GM21423 (cell line): ENCODE measurements around the gene TAS1R3.

Source experiments
- ATAC-seq: cut with Tn5 transposase; IDR thresholded peaks from one replicate; pipeline ENCODE4 v1.9.1; 2021; ENCODE audit warnings: mild to moderate bottlenecking, moderate library complexity; ENCODE audit not compliant: unreplicated experiment

TAS1R3 gene

DNA sequence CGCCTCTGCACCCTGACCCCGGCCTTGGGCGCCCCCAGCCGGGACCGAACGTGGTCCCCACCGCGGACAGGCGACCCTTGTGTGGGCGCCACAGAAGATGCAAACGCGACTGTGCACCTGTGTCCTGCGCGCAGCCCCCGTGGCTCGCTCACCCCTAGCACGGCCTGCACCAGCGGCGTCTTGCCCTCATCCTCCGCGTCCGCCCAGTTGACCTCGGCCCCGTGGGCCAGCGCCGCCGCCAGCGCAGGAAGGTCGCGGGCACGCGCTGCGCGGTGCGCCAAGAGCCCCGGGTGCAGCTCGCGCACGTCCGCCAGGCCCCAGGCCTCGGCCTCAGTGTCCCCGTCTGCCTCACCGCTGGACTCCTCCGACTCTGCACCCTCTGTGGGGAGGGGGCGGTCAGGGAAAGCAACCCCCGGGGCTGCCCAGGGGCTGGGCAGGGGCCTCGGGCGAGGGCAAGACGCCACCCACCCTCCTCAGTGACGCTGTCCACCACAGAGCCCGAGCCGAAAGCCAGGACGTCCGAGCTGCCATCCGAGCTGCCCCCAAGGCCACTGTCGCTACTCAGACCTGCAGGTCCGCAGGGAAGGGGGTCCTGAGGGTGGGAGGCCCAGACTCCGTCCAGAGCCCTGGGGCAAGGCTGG is 36.7 kb upstream of the TAS1R3 start:
- ATAC-seq = no peak

DNA sequence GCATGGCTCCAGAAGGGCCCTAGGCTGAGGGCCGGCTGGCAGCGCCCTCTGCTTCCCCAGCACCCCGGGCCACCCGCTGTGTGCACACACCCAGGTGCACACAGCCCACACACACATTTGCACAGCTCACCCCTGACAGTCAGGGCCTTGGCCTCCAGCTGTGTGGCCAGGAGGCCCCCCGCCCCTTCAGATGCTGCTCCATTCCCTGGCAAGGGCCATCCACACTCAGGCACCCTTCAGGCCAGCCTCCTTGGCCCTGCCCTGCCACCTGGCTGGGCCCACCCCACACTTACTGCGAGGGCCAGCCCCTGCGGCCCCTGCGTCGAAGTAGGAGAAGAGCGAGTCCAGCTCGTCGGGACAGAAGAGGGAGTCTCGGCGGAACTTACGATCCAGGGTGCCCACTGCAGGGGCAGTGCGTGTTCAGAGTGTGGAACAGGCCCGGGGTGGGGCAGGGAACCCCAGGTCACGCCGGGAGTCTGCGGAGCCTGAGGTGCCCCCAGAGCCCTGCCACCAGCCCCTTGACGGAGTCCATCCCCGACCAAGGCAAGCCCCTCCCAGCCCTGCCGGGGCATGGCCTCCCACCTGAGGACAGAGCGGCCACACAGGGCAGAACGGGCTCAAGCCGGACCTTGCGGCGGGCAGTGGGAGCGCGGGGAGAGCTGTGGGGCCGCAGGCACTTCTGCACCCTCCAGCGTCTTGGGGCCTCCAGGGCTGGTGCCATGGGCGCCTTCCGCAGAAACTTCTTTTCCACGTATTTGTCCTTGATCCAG is 35.7 kb upstream of the TAS1R3 start:
- no peak for ATAC-seq

DNA sequence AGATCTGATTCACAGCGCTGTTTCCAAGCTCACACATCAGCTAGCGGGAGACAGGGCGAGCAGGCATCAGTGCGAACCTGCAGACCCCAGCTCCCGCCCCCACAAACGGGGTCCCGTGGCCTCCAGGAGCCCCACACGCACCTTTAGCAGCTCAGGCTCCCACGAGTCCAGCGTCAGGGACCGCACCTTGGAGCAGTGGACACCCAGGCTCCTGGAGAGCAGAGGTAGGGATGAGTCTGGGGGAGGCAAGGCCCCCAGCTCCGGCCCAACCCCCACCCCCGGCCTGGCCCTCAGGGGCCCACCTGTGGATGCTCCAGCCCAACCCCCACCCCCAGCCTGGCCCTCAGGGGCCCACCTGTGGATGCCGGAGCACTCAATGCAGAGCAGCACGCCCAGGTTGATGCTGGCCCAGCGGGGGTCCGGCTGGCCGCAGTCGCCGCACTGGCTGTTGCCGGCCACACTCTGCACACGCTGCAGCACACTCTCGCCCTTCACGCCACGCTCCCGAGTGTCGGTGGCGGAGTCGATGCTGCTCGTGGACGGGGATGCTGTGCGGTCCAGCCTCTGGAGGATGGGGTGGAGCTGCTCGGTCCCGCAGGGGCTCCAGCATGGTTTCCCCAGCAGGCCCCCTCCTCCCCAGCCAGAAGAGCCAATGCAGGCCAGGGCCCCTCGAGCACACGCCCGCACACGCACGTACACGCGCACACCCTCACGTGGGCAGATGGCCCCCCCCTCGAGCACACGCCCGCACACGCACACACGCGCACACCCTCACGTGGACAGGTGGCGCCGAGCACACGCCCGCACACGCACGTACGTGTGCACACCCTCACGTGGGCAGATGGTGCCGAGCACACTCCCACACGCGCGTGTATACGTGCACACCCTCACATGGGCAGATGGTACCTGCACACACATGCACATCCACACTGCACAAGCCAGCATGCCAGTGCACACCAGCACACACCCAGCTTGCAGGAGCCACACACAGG is 34.7 kb upstream of the TAS1R3 start:
- no peak for ATAC-seq

DNA sequence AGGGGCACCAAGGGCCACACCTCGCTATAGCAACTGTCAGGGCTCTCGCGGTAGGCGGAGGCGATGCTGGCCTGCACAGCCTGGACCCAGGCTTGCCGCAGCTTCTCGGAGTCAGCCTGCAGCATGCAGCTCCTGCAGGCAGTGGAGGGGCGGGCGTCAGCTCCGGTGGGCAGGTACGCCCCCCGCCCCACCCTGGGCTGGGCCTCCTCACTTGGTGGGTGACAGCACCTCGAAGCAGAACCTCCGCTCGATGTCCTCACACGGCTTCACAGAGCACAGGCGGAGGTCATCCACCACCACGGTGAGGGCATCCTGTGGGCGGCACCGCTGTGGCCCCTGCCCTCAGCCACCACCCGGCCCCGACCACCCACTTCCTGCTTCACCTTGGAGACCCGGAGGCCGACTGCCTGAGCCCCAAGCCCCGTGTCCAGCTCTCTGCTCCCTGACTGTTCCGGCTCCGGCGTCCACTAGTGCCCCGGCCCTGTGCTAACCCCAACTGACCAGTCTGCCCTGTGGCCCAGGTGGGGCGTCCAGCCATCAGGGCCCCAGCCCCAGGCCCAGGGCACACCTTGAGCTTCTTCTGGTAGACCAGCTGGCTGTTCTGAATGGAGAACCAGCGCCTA is 33.2 kb upstream of the TAS1R3 start:
- ATAC-seq = no peak

DNA sequence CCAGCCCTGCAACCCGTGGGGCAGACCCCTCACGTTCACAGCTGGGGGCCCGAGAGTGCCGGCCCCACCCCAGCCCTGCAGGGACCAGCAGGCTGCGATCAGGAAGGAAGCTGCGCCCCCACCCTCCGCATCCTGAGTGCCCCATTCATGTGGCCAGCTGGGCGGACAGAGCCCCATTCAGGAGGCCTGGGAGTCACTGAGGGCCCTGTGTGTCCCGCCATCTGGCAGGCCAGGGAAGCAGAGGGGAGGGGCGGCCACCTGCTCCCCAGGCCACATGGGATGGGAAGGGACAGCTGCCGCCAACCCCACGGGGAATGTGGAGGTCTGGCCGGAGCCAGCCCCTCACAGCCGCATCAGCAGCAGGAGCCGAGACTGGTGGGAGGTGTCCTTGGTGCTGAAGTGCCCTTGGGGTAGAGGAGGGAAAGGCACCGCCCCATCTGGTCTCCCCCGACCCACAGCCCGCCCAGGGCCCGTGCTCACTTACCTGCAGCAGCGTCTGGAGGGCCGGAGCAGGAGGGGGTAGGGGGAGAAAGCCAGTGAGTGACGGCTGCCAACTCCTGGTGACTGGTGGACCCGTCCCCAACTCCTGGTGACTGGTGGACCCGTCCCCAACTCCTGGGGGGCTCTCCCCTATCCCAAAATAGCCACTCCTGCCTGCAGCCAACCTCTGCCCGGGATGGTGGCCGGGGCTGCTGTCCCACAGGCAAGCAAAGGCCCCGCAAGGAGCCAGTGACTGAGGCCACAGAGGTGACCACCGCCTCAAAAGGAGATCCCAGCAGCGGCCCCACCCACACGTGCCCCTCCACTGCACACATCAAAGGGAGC is 32.0 kb upstream of the TAS1R3 start:
- no peak for ATAC-seq

DNA sequence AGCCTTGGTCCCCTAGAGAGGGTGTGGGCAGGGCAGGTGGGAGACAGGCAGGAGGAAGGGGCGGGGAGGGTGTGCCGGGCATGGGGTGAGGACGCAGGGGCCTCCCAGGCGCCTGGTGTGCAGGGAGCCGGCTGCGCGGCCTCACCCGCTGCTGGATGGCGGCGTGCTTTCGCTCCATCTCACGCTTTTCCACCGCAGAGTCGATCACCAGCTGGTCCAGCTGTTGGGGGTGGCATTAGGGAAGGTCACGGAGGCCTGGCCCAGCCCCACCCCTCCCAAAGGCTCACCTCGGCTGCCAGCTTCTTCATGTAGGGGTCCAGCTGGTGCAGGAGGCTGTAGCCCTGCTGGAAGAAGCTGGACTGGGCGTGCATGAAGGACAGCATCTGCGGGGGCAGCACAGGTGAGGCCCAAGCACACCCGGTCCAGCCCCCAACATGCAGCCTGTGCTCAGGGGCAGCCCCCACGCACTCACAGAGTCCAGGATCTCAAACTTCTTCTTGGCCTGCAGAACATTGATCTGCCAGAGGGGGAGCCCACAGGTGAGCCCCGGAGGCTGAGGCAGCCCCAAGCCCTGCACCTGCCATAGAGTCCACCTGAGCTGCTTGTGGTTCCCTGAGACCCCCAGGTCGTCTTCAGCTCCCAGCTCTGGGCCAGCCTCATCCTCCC is 31.3 kb upstream of the TAS1R3 start:
- ATAC-seq = no peak

DNA sequence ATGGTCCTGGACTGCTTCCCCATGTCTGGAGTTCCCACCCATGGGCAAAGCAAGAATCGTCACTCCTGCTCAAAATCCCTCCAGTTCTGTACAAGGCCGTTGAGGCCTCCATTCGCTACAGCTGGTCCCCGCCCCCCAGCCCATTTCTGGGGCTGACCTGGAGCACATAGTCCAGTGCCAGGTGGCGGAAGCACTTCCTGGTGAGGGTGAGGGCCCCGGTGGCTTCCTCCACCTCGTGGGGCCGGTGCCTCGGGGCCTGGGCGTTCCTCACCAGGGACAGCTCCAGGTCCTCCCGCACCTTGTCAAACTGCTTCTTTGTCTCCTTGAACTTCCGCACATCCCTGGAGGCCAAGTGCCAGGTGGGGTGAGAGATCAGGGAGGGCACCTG is 30.7 kb upstream of the TAS1R3 start:
- no peak for ATAC-seq

DNA sequence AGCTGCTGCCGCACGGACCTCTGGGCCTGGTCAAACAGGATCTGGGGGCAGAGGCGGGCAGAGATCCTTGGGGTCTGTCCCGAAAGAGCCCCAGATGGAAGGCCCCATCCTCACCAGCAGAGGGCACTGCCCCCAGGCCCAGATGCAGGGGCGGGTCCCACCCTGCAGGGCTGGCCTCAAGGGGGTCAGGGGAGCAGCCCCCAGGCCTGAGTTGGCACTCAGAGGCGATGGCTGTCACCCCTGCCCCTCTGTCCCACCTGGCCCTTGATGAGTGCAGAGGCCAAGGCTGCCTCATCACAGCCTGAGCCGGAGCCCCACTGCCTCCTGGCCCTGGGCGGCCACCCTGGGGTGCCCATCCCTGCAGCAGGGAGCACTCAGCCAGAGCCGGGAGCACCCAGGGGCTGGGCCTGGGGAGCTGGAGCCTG is 29.1 kb upstream of the TAS1R3 start:
- ATAC-seq = no peak

DNA sequence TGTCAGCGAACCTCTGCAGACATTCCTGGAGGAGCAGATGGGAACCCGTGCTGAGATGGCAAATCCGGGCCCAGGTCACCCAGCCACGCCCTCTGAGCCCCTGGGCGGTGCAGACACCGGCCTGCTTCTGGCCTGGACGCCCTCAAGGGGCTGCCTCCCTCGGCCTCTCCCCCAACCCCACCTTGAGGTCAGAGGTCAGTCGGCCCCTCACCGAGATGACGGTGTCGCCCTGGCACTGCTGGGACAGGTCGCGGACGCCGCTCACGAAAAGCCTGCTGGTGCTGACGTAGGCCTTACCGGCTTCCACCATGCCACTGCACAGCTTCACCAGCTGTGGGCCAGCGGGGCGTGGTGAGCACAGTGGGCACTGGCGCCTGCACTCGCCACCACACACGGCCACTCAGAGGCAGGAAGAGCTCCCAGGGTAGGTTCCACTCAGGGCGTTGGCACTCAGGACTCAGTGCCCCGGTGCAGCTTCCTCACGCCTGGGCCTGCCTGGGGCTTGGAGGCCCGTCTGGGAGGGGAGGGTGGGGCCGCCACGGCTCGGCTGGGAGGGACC is 28.1 kb upstream of the TAS1R3 start:
- ATAC-seq = no peak

DNA sequence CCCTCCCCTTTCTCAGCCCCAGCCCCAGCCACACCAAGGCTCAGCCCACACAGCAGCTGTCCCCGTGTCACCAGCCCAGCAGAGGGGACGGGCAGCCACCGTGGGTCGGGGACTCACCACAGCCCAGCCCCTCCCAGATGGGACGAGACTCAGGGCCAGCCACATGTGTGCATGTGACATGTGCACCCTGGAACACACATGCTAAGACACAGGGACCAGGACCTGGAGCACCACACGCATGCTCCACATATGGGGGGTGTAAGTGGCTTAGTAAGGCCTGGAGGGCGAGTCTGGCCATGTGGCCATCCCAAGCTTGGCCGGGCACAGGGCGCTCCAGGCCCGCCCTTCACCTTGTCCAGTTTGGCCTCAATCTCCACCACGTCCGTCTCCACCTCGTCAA is 27.3 kb upstream of the TAS1R3 start:
- no peak for ATAC-seq

DNA sequence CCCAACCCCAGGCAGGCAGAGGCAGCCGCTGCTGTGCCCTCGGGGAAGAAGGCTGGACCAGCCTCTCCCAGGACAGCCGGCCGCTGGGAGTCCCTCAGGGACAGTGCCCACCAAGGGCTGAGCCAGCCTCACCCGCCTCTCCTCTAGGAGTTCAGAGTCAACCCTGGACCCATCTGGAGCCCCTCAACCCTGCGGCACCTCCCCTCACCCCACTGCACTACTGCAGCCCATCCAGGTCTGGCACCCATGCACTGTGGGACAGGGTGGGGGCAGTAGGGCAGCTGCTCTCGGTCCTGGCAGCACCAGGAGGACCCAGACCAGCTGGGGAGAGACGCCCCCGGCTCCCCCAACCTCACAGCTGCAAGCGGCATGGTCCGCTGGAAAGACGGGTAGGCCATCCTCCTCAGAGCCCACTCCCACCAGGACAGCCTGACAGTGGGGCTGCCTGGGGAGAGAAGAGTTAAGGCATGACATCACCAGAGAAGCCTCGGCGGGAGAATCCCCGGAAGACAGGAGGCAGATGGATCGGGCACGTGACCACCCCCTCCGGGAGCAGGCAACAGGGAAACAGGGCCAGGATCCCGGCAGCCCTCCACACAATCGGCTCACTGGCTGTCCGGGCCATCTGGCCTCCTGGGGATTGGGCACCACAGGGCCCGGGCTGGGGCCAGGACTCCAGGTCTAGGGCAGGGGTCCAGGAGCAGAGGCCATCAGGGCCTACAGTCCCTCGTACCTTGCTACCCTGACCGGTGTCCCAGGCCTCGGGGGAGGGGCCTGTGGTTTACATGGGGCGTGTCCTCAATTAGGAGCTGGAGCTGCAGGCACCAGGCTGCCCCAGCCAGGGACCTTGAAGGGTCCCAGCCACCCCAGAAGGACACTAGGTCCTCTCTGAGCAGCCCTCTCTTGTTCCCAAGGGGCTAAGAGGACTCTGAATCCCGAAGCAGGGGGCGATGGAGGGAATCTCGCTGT is 26.5 kb upstream of the TAS1R3 start:
- no peak for ATAC-seq

DNA sequence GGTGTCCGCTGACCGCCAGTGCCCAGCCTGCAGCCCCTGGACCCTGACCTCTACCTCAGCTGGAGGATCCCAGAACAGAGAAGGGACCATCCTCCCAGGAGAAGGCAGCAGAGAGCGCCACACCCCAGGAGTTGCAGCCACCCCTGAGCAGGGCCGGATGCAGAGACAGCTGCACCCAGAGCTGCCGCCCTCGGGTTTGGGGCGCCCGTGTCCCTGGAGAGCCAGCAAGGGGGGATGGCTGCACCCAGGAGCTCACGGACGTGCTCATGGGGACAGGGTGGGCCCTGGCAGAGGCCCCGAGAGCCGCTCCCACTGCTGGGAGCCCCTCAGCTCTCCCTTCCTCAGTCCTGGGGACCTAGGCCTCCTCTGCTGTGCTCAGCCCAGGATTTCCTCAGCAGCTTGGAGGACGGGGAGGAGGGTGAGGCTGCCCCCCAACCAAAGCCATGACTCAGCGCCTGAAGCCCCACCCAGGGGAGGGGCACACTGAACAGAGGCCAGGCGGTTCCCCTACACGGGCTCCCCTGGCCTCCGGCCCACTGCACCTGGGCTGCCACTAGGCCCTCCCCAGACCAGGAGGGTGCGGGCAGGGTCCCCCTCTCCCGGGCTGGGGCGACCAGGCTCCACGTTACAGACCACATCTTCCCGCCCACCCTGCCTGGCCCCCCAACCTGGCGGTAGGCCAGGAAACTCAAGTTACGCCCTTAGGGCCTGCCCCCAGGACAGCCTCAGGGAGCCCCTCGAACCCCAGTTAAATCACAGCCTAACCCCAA is 25.6 kb upstream of the TAS1R3 start:
- no peak for ATAC-seq

DNA sequence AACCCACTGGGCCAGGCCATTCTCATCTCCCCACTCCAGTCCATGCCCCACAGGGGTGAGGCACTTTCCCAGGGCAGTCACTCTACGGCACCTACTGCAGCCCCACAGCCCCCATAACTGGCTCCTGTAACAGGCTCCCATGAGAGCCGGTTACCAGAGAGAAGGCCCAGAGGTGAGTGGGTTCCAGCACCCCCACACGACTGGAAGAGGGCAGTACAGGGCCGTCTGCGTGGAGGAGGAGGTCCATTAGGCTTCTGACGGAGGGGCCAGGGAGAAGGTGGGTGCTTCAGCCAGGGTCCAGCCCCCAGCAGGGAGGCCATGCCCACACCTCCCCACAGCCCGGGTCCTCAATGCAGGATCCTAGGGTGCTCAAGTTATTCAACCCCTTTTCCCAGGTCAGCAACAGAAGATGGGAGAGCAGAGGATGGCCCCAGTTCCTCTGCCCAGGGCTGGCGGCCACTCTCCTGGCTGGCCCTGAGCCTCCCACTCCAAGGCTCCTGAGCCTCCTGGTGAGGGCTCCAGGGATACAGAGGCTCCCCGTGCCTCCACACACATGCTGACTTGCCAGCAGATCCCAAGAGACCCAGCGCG is 24.9 kb upstream of the TAS1R3 start:
- ATAC-seq = no peak

DNA sequence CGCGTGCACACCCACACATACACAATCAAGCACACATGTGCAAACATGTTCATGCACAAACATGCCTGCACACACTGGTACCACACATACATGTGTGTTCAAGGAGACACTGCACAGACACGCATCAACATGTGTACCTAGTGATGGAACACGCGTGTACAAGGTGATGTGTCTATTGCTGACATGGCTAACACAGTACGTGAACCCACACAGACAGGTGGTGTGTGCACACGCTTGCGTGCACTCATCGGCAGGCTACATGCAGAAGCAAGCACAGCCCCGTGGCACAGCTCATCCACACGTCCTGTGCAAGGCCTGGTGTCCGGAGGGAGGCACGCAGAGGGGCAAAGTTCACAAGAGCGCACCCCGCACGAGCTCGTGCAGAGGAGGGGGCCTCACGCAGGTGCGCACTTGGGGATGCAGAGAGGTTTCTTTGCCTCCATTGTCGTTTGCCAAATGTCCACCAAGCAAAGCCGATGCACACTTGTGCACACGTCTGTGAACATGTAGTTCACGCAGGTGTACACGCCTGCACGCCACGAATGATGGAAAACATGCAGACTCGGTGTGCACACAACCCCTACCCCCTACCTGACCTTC is 24.3 kb upstream of the TAS1R3 start:
- no peak for ATAC-seq

DNA sequence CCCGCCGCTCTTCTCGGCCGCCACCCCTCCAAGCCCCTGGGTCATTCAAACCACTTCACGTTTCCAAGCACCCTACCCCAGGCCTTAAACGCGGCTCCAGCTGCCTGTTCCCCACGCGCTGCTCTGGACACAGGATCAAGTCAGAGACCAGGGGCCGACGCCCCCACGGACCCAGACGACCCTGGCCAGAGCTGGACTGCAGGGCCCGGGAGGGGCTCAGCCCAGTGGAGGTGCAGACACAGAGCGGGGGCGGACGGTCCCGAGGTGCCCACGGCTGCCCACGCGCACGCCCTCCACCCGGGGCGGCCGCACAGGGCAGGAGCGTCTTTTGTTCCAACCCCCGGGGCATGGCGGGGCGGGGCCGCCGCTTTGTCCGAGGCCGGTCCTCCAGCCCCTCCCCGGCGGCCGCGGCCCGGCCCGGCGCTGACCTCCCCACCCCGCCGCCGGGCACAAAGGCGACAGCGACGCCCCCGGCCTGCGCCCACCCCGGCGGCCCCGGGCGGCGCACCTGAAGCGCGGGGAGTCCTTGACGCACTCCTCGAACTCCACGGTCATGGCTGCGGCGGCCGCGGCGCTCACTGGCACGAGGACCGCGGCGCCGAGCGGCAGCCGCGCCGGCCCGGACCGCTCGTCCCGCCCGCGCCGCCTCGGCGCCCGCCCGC is 23.7 kb upstream of the TAS1R3 start:
- no peak for ATAC-seq
